Renal cortex interstitium (tissue), 11 donors: Measurements from ENCODE around the gene APLP1. TPM values are rescaled to one million over a fixed set of nuclear protein-coding genes. Genes with fewer than 3 reads are reported as not detected.
"Not testable (repeated sequence)": the region's sequence is repeated elsewhere in the genome, so short reads cannot be mapped to it uniquely, and the experiment has no call there.

Experiments
- DNase-seq, 11 donors: peaks; one replicate each; pipeline ENCODE4 v3.0.0-alpha.2; 2013; ENCODE audit warnings: low read depth in 9 of 11, low spot score in 4 of 11; ENCODE audit errors: extremely low read depth in 1 of 11
- polyA plus RNA-seq, 3 donors: library from polyadenylated mRNA; unstranded; fragments of 120-200 nt; gene quantifications; one replicate each; pipeline ENCODE4 v1.2.1, GENCODE V29; 2013; ENCODE audit not compliant: insufficient read length in 3 of 3

The APLP1 gene
- polyA plus RNA-seq, 3 donors: 24.2 to 27.4 (median 27.3) TPM

- DNase-seq: no peak
Measured at GRCh38 chr19:35848486-35848885, 19.9 kb upstream of the APLP1 start.

DNA sequence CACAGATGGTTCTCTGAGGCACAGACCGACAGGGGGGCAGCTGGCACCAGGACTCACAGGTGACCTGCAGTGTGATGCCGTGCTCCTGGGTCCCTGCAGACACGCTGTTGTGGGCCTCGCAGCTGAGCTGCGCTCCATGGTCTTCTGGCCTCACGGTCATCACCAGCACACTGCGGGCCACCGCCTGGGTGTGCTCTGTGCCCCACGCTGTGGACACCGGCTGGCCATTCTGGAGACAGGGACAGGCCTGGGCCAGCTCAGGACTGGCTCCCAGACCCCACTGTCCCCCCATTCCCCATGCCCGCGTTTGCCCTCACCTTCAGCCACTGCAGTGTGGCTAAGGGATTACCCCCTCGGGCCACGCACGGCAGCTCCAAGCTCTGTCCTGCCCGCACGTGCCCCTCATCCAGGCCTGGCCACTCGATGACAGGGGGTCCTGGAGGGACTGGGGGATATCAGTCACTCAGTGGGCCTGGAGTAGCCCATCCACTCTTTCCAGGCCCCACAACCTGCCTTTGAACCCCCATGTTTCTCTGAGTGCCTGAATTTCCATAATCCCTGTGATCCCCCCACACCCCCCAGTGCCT, 19.4 kb upstream of the APLP1 start:
- DNase-seq: no peak

GRCh38 chr19:35851213-35852028, 17.0 kb upstream of the APLP1 start:
- DNase-seq: no peak

- peak in 2 of 11 donors; percentile 55 to 80 for DNase-seq
Measured at GRCh38 chr19:35852029-35852780, 16.2 kb upstream of the APLP1 start, which contains the start of gene NPHS1. NPHS1 (minus strand) TSS chr19:35852504; CDS start chr19:35851837, 667 bp downstream.

DNA sequence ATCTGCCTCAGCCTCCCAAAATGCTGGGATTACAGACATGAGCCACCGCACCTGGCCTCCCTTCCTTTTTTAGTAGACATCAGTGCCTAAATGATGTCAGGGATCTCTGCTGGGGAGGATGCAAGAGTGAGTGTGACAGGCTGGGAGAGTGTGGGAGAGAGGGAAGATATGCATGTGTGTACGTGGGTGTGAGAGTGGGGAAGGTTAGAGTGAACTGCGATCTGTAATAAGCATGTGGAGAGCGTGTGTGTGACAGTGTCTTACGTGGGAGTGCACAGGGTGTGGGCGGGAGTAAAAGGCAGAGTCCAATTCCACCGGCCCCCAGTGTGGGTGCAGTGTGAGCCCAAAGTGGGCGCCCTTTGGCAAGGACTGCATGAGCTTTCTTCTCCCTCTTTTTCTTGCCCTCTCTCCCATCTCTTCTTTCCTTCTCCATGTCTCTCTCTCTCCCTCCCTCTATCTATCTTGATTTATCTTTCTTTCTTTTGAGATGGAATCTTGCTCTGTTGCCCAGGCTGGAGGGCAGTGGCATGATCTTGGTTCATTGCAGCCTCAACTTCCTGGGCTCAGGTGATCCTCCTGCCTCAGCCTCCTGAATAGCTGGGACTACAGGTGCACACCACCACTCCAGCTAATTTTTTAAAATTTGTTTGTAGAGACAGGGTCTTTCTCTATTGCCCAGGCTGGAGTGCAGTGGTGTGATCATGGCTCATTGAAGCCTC, 15.2 kb upstream of the APLP1 start:
- DNase-seq: no peak

GRCh38 chr19:35856546-35857149, 11.7 kb upstream of the APLP1 start, which contains the start of gene KIRREL2:
KIRREL2 (plus strand) TSS chr19:35856911; CDS start chr19:35857120, 209 bp downstream.
- no peak for DNase-seq

DNA sequence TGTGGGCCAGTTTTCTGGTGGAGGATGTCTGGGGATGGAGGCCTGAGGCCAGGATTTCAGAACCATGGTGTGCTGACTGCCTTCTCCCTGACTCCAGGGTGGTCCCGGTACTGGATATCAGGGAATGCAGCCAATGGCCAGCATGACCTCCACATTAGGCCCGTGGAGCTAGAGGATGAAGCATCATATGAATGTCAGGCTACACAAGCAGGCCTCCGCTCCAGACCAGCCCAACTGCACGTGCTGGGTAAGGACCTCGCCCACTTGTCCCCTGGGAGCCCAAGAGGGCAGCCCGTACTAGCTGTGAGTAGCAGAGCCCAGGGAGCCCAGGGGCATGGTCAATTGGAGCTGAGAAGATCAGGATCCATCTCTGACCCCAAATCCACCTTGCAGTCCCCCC, 10.1 kb upstream of the APLP1 start:
- no peak for DNase-seq

DNA sequence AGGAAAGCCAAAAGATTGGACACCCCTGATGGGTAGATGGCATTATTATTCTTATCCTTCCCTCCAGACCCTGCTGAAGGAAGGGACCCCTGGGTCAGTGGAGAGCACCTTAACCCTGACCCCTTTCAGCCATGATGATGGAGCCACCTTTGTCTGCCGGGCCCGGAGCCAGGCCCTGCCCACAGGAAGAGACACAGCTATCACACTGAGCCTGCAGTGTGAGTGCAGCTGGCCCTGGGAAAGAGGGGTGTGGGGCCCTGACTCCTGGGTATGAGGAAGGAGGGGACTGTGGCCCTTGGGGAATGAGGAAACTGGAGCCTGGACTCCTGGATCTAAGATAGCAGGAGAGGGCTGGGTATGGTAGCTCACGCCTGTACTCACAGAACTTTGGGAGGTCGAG, 9.0 kb upstream of the APLP1 start:
- no peak for DNase-seq

- no peak for DNase-seq
Measured at GRCh38 chr19:35860436-35860817, 7.9 kb upstream of the APLP1 start.

- no peak for DNase-seq
Measured at GRCh38 chr19:35860818-35861639, 7.3 kb upstream of the APLP1 start.

GRCh38 chr19:35861640-35862160, 6.7 kb upstream of the APLP1 start:
- no peak for DNase-seq

- no peak for DNase-seq
Measured at GRCh38 chr19:35862528-35862927, 5.8 kb upstream of the APLP1 start.

DNA sequence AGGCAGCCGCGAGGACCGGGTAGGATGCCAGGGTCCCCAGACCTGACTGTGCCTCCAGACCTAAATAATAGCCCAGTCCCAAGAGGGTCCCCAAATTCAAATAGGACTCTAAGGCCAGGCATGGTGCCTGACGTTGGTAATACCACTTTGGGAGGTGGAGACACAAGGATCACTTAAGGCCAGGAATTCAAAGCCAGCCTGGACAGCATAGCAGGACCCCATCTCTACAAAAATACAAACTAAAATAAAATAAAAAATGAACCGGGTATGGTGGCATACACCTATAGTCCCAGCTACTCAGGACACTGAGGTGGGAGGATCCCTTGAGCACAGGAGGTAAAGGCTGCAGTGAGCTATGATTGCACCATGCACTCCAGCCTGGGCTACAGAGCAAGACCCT, 5.4 kb upstream of the APLP1 start:
- no peak for DNase-seq

DNA sequence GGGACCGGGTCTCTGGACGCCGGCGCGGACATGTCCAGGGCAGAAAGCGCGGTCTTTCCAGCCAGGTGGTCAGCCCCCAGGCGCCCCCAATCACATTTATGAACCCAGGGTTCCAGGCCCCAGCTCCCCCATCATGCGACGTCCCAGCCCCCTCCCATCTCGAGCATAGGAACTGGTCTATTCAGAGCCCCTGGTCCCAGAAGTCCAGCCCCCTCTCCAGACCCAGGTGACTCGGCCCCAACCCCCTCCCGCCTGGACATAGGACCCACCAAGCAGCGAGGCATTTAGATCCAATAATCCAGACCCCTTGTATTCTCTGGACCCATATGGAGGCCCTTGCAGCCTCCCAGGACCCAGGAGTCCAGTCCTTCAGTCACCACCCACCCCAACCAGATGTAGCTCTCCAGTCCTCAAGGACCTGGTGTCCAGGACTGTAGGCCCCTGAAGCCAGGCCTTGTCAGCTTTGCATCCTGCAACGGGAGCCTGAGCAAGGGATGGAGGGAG, 501 bp downstream of the APLP1 start:
- DNase-seq: no peak

GRCh38 chr19:35869327-35870123, 1.2 kb downstream of the APLP1 start:
- peak in 1 of 11 donors; percentile 52 for DNase-seq

DNA sequence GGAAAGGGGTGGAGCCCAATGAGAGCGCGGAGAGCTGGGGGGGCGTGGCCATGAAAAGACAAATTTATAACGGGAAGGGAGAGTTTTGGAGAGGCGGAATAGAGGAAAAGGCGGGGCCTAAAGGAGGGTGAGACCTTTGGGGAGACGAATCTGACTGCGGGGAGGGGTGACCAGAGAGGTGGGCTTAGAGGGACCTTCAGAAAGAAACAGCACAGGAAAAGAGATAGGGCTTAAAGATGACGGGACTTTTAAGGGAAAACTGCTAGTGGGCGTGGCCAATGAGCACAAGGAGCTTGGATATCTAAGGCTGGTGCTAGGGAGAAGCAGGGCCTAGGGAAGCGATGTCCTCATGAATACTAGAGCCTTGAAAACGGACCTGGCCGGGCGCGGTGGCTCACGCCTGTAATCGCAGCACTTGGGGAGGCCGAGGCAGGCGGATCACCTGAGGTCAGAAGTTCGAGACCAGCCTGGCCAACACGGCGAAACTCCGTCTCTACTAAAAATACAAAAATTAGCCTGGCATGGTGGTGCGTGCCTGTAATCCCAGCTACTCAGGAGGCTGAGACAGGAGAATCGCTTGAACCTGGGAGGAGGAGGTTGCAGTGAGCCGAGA, 1.9 kb downstream of the APLP1 start:
- DNase-seq: not testable (repeated sequence)
